Skeletal muscle satellite cell (primary cell): Measurements from ENCODE around the gene MAGI1.

Source experiments
- H3K27me3 ChIP-seq: 2 replicates; pipeline ENCODE4 v1.7.0; 2013; ENCODE audit warnings: low read length; ENCODE audit not compliant: control insufficient read depth, insufficient read depth
- H3K36me3 ChIP-seq: 2 replicates; pipeline ENCODE4 v1.7.0; 2013; ENCODE audit warnings: mild to moderate bottlenecking, control low read depth, low read length; ENCODE audit not compliant: insufficient read depth
- H3K4me1 ChIP-seq: 2 replicates; pipeline ENCODE4 v1.7.0; 2013; ENCODE audit warnings: low read length; ENCODE audit not compliant: control insufficient read depth, insufficient read depth
- H3K4me2 ChIP-seq: 2 replicates; pipeline ENCODE4 v1.7.0; 2013; ENCODE audit warnings: mild to moderate bottlenecking, low read length
- H3K4me3 ChIP-seq: 2 replicates; pipeline ENCODE4 v1.7.0; 2013; ENCODE audit warnings: low read length
- H3K9ac ChIP-seq: 2 replicates; pipeline ENCODE4 v1.7.0; 2013; ENCODE audit warnings: mild to moderate bottlenecking, low read depth, low read length, moderate library complexity
- H3K9me3 ChIP-seq: replicated peaks from 2 replicates; pipeline ENCODE4 v1.7.0; 2013; ENCODE audit warnings: mild to moderate bottlenecking, control low read depth, low read length

Gene MAGI1

GRCh38 chr3:65984975-65985374 is 53.7 kb downstream of the MAGI1 start:
- no peaks in the 10 kb centered on the region for H3K36me3 ChIP-seq
- H3K4me1 ChIP-seq, result peaks cover under 1% of the 10 kb centered on the region
- H3K9me3 ChIP-seq, result no peaks in the 10 kb centered on the region
- H3K9ac ChIP-seq, result no peak overlapping the region
- H3K4me3 ChIP-seq, result no peak overlapping the region
- no peak overlapping the region for H3K4me2 ChIP-seq
- no peaks in the 10 kb centered on the region for H3K27me3 ChIP-seq

GRCh38 chr3:65983100-65983499 is 55.6 kb downstream of the MAGI1 start:
- peaks cover 8% of the 10 kb centered on the region for H3K4me1 ChIP-seq
- H3K9me3 ChIP-seq, result no peaks in the 10 kb centered on the region
- H3K36me3 ChIP-seq, result no peaks in the 10 kb centered on the region
- H3K27me3 ChIP-seq, result no peaks in the 10 kb centered on the region
- no peak overlapping the region for H3K4me2 ChIP-seq
- no peak overlapping the region for H3K9ac ChIP-seq
- no peak overlapping the region for H3K4me3 ChIP-seq

- peaks cover 8% of the 10 kb centered on the region for H3K4me1 ChIP-seq
- no peaks in the 10 kb centered on the region for H3K36me3 ChIP-seq
- H3K9me3 ChIP-seq, result no peaks in the 10 kb centered on the region
- H3K4me2 ChIP-seq, result no peak overlapping the region
- no peak overlapping the region for H3K9ac ChIP-seq
- no peak overlapping the region for H3K4me3 ChIP-seq
- no peaks in the 10 kb centered on the region for H3K27me3 ChIP-seq
Measured at GRCh38 chr3:65979731-65980130, 59.0 kb downstream of the MAGI1 start.

- Histone ChIP-seq H3K4me2 (no peak overlapping the region), H3K36me3 (no peaks in the 10 kb centered on the region), H3K4me1 (peaks cover 8% of the 10 kb centered on the region), H3K9ac (no peak overlapping the region), H3K9me3 (no peaks in the 10 kb centered on the region), H3K27me3 (no peaks in the 10 kb centered on the region), H3K4me3 (no peak overlapping the region)
Measured at GRCh38 chr3:65979162-65979561, 59.6 kb downstream of the MAGI1 start.

GRCh38 chr3:65978116-65978515 is 60.6 kb downstream of the MAGI1 start:
- Histone ChIP-seq H3K36me3 (no peaks in the 10 kb centered on the region), H3K4me1 (peaks cover 8% of the 10 kb centered on the region), H3K9me3 (no peaks in the 10 kb centered on the region), H3K9ac (no peak overlapping the region), H3K27me3 (no peaks in the 10 kb centered on the region), H3K4me3 (no peak overlapping the region), H3K4me2 (no peak overlapping the region)

GRCh38 chr3:65975032-65975431 is 63.7 kb downstream of the MAGI1 start:
- Histone ChIP-seq H3K4me3 (no peak overlapping the region), H3K4me1 (peaks cover 17% of the 10 kb centered on the region), H3K4me2 (no peak overlapping the region)

GRCh38 chr3:65974509-65974908 is 64.2 kb downstream of the MAGI1 start:
- no peak overlapping the region for H3K4me2 ChIP-seq
- H3K4me1 ChIP-seq, result peaks cover 12% of the 10 kb centered on the region
- H3K27me3 ChIP-seq, result no peaks in the 10 kb centered on the region
- H3K4me3 ChIP-seq, result no peak overlapping the region
- no peaks in the 10 kb centered on the region for H3K9me3 ChIP-seq
- H3K36me3 ChIP-seq, result no peaks in the 10 kb centered on the region
- no peak overlapping the region for H3K9ac ChIP-seq

More at GRCh38 chr3:65975032-65975431, 63.7 kb downstream of the MAGI1 start:
- Histone ChIP-seq H3K36me3 (no peaks in the 10 kb centered on the region), H3K9ac (no peak overlapping the region), H3K9me3 (no peaks in the 10 kb centered on the region), H3K27me3 (no peaks in the 10 kb centered on the region)

GRCh38 chr3:65972765-65973164 is 66.0 kb downstream of the MAGI1 start:
- H3K27me3 ChIP-seq, result no peaks in the 10 kb centered on the region
- no peak overlapping the region for H3K4me3 ChIP-seq
- H3K9me3 ChIP-seq, result no peaks in the 10 kb centered on the region
- no peak overlapping the region for H3K4me2 ChIP-seq
- H3K9ac ChIP-seq, result no peak overlapping the region
- peaks cover 10% of the 10 kb centered on the region for H3K4me1 ChIP-seq
- H3K36me3 ChIP-seq, result no peaks in the 10 kb centered on the region

GRCh38 chr3:65971293-65972252 is 67.1 kb downstream of the MAGI1 start:
- Histone ChIP-seq H3K27me3 (no peaks in the 10 kb centered on the region), H3K4me2 (peak overlapping the region; percentile 5), H3K9ac (no peak overlapping the region), H3K4me3 (no peak overlapping the region), H3K9me3 (no peaks in the 10 kb centered on the region), H3K36me3 (no peaks in the 10 kb centered on the region), H3K4me1 (peaks cover 10% of the 10 kb centered on the region)

GRCh38 chr3:65968996-65969395 is 69.7 kb downstream of the MAGI1 start:
- H3K4me2 ChIP-seq, result no peak overlapping the region
- no peaks in the 10 kb centered on the region for H3K27me3 ChIP-seq
- no peaks in the 10 kb centered on the region for H3K36me3 ChIP-seq
- H3K9me3 ChIP-seq, result no peaks in the 10 kb centered on the region
- H3K9ac ChIP-seq, result no peak overlapping the region
- peaks cover 18% of the 10 kb centered on the region for H3K4me1 ChIP-seq
- H3K4me3 ChIP-seq, result no peak overlapping the region

- H3K9me3 ChIP-seq, result no peaks in the 10 kb centered on the region
- H3K27me3 ChIP-seq, result no peaks in the 10 kb centered on the region
- peaks cover 24% of the 10 kb centered on the region for H3K4me1 ChIP-seq
- no peak overlapping the region for H3K9ac ChIP-seq
- no peaks in the 10 kb centered on the region for H3K36me3 ChIP-seq
- H3K4me2 ChIP-seq, result no peak overlapping the region
- no peak overlapping the region for H3K4me3 ChIP-seq
Measured at GRCh38 chr3:65967451-65967850, 71.3 kb downstream of the MAGI1 start.

- H3K9me3 ChIP-seq, result no peaks in the 10 kb centered on the region
- H3K36me3 ChIP-seq, result no peaks in the 10 kb centered on the region
- H3K4me3 ChIP-seq, result no peak overlapping the region
- H3K27me3 ChIP-seq, result no peaks in the 10 kb centered on the region
- H3K9ac ChIP-seq, result no peak overlapping the region
- no peak overlapping the region for H3K4me2 ChIP-seq
- peaks cover 18% of the 10 kb centered on the region for H3K4me1 ChIP-seq
Measured at GRCh38 chr3:65964838-65965237, 73.9 kb downstream of the MAGI1 start.
